ENCODE data around the gene PLEKHM2.

The PLEKHM2 gene

GRCh38 chr1:15706751-15707150 lies 22.6 kb downstream of the PLEKHM2 start:
- H3K27ac ChIP-seq (ENCODE audit: poor library complexity, severe bottlenecking): no peak overlapping the region
- peaks cover 6% of the 10 kb centered on the region; the same call in 1 of the 2 replicates for H3K36me3 ChIP-seq (ENCODE audit: low read depth)
- H3K4me3 ChIP-seq (ENCODE audit: severe bottlenecking): no peak overlapping the region
- TF ChIP-seq CTCF (IDR thresholded peaks at IDR 0.05; ENCODE audit: poor library complexity, severe bottlenecking): no peak
- peaks cover 8% of the 10 kb centered on the region for H3K4me1 ChIP-seq (ENCODE audit: insufficient read depth, poor library complexity, severe bottlenecking)
- no peaks in the 10 kb centered on the region for H3K9me3 ChIP-seq (ENCODE audit: severe bottlenecking)
- DNase-seq (ENCODE audit: low spot score): no peak
- ATAC-seq (ENCODE audit: low read depth): no peak
- H3K27me3 ChIP-seq (ENCODE audit: insufficient read depth, poor library complexity, severe bottlenecking): no peaks in the 10 kb centered on the region

- peaks cover 6% of the 10 kb centered on the region; the same call in 1 of the 2 replicates for H3K36me3 ChIP-seq (ENCODE audit: low read depth)
- H3K4me1 ChIP-seq (ENCODE audit: insufficient read depth, poor library complexity, severe bottlenecking): peaks cover 8% of the 10 kb centered on the region
- no peak for DNase-seq (ENCODE audit: low spot score)
- H3K27me3 ChIP-seq (ENCODE audit: insufficient read depth, poor library complexity, severe bottlenecking): no peaks in the 10 kb centered on the region
- H3K27ac ChIP-seq (ENCODE audit: poor library complexity, severe bottlenecking): no peak overlapping the region
- H3K4me3 ChIP-seq (ENCODE audit: severe bottlenecking): no peak overlapping the region
- TF ChIP-seq CTCF (IDR thresholded peaks at IDR 0.05; ENCODE audit: poor library complexity, severe bottlenecking): no peak
- ATAC-seq (ENCODE audit: low read depth): no peak
- H3K9me3 ChIP-seq (ENCODE audit: severe bottlenecking): no peaks in the 10 kb centered on the region
These were observed 23.3 kb downstream of the PLEKHM2 start for GRCh38 chr1:15707239-15707925.

- Histone ChIP-seq H3K27ac (ENCODE audit: poor library complexity, severe bottlenecking) (no peak overlapping the region), H3K4me1 (ENCODE audit: insufficient read depth, poor library complexity, severe bottlenecking) (peaks cover under 1% of the 10 kb centered on the region), H3K4me3 (ENCODE audit: severe bottlenecking) (no peak overlapping the region), H3K36me3 (ENCODE audit: low read depth) (peaks cover 6% of the 10 kb centered on the region; the same call in 1 of the 2 replicates), H3K27me3 (ENCODE audit: insufficient read depth, poor library complexity, severe bottlenecking) (no peaks in the 10 kb centered on the region), H3K9me3 (ENCODE audit: severe bottlenecking) (no peaks in the 10 kb centered on the region)
- no peak for DNase-seq (ENCODE audit: low spot score)
- ATAC-seq (ENCODE audit: low read depth): no peak
- no peak for TF ChIP-seq CTCF (IDR thresholded peaks at IDR 0.05; ENCODE audit: poor library complexity, severe bottlenecking)
These were observed 24.5 kb downstream of the PLEKHM2 start for GRCh38 chr1:15708486-15709137.

GRCh38 chr1:15709226-15709625 lies 25.1 kb downstream of the PLEKHM2 start:
- peaks cover 6% of the 10 kb centered on the region; the same call in 1 of the 2 replicates for H3K36me3 ChIP-seq (ENCODE audit: low read depth)
- H3K27me3 ChIP-seq (ENCODE audit: insufficient read depth, poor library complexity, severe bottlenecking): no peaks in the 10 kb centered on the region
- no peak for DNase-seq (ENCODE audit: low spot score)
- no peak overlapping the region for H3K27ac ChIP-seq (ENCODE audit: poor library complexity, severe bottlenecking)
- ATAC-seq (ENCODE audit: low read depth): no peak
- H3K4me3 ChIP-seq (ENCODE audit: severe bottlenecking): no peak overlapping the region
- H3K9me3 ChIP-seq (ENCODE audit: severe bottlenecking): no peaks in the 10 kb centered on the region
- TF ChIP-seq CTCF (IDR thresholded peaks at IDR 0.05; ENCODE audit: poor library complexity, severe bottlenecking): no peak
- H3K4me1 ChIP-seq (ENCODE audit: insufficient read depth, poor library complexity, severe bottlenecking): no peaks in the 10 kb centered on the region

- Histone ChIP-seq H3K36me3 (ENCODE audit: low read depth) (0 out of 2 replicates have a peak, but pooled peaks cover 10% of the 10 kb centered on the region), H3K27me3 (ENCODE audit: insufficient read depth, poor library complexity, severe bottlenecking) (no peaks in the 10 kb centered on the region), H3K4me1 (ENCODE audit: insufficient read depth, poor library complexity, severe bottlenecking) (no peaks in the 10 kb centered on the region), H3K4me3 (ENCODE audit: severe bottlenecking) (no peak overlapping the region), H3K9me3 (ENCODE audit: severe bottlenecking) (no peaks in the 10 kb centered on the region), H3K27ac (ENCODE audit: poor library complexity, severe bottlenecking) (no peak overlapping the region)
- DNase-seq (ENCODE audit: low spot score) (no peak), ATAC-seq (ENCODE audit: low read depth) (no peak)
- TF ChIP-seq CTCF (IDR thresholded peaks at IDR 0.05; ENCODE audit: poor library complexity, severe bottlenecking): no peak
These were observed 28.0 kb downstream of the PLEKHM2 start for GRCh38 chr1:15712168-15712567.
